ENCODE measurements around the gene THTPA. TPM values are rescaled to one million over a fixed set of nuclear protein-coding genes. Genes with fewer than 3 reads are reported as not detected.

THTPA gene, protein sequence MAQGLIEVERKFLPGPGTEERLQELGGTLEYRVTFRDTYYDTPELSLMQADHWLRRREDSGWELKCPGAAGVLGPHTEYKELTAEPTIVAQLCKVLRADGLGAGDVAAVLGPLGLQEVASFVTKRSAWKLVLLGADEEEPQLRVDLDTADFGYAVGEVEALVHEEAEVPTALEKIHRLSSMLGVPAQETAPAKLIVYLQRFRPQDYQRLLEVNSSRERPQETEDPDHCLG
- total RNA-seq = 15.5 TPM
- long read RNA-seq, transcript THTPA-201 (2 exons, 2,860 nt) = major isoform, 10 of 31 reads
- long read RNA-seq, transcript THTPA-202 (3 exons, 1,779 nt) = minor isoform, 8 of 31 reads
- long read RNA-seq, transcript THTPA-205 (2 exons, 571 nt) = minor isoform, 7 of 31 reads
- long read RNA-seq, partial matches to known transcripts = 0 of 31 reads
- long read RNA-seq, other reads (novel, unspliced or antisense) = 5 of 31 reads

DNA sequence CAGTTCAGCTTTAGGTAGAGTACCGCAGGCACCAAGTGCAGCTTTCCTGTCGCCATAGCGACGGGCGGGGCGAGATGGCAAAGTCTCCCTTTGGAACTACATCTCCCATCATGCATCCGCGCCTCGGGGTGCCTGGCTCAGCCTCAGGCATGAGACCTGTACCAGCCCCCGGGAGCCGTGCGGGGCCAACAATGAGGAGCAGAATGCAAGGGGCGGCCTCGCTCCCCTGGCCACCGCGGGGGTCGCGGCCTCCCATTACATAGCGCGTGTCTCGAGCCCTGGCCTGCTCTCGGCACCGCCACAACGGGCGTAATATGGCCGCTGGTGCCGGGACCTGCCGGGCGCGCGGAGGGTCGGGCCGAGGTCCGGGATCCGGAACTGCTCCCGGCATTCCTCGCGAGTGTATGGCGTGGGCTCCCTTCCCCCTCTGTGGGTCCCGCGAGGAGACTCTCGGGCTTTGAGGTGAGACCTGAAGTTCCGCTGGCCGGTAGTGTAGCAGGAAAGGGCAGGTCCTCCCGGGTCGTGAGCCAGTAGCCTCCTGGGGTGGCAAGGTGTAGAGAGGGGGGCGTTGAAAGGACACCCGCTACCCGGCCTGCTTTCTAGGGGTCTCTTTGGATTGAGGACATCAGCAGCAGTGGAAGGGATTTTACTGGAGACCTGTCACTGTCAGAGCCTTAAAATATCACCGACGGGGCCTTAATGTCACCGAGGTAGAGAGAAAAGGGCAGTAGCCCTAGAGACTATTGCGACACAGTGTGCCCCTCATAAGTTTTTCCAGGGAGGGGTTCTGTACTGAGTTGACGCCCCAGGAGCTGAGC, at the start of gene THTPA:
Gene THTPA (plus strand): TSS at position 390 of the 818 bp plus-strand sequence. CDS start 487 bp downstream, outside the sequence.
- TF ChIP-seq, protein P1, sequence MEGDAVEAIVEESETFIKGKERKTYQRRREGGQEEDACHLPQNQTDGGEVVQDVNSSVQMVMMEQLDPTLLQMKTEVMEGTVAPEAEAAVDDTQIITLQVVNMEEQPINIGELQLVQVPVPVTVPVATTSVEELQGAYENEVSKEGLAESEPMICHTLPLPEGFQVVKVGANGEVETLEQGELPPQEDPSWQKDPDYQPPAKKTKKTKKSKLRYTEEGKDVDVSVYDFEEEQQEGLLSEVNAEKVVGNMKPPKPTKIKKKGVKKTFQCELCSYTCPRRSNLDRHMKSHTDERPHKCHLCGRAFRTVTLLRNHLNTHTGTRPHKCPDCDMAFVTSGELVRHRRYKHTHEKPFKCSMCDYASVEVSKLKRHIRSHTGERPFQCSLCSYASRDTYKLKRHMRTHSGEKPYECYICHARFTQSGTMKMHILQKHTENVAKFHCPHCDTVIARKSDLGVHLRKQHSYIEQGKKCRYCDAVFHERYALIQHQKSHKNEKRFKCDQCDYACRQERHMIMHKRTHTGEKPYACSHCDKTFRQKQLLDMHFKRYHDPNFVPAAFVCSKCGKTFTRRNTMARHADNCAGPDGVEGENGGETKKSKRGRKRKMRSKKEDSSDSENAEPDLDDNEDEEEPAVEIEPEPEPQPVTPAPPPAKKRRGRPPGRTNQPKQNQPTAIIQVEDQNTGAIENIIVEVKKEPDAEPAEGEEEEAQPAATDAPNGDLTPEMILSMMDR (IDR thresholded peaks at IDR 0.05) = no peak
- Histone ChIP-seq H3K36me3 (peaks cover 22% of the 10 kb centered on the region), H3K27ac (peak within 1 kb of the TSS; percentile 98), H3K9me3 (no peaks in the 10 kb centered on the region), H3K27me3 (no peaks in the 10 kb centered on the region), H3K4me1 (peaks cover 17% of the 10 kb centered on the region), H3K4me3 (peak within 1 kb of the TSS; percentile 81)
- intact Hi-C loops (cut with DNase I) = no loop called here
- DNase-seq (peak; percentile 98), ATAC-seq (peak; percentile 96)

DNA sequence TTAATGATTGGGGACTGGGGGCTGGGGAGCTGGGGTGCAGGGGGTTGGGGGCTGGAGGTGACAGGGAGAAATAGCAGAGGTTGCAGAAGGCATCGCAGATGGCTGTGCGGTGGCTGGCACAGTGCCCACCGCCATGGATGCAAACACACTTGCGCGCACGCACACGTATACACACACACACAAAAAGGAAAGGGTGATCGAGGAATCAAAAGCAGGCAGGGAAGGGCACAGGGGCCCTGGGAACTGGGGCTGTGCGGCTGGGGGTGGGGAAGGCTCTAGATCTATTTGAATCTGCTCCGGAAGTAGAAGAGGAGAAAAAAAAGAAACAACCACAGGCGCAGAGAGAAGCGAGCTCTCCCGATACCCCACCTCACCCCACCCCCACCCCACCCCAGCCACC, 43.9 kb upstream of the THTPA start:
- TF ChIP-seq, protein P1 (IDR thresholded peaks at IDR 0.05) = no peak
- Histone ChIP-seq H3K27ac (no peak overlapping the region), H3K27me3 (no peaks in the 10 kb centered on the region), H3K36me3 (no peaks in the 10 kb centered on the region), H3K4me1 (no peaks in the 10 kb centered on the region), H3K9me3 (no peaks in the 10 kb centered on the region), H3K4me3 (no peak overlapping the region)
- intact Hi-C loops (cut with DNase I) = no loop called here
- ATAC-seq (no peak), DNase-seq (no peak)

DNA sequence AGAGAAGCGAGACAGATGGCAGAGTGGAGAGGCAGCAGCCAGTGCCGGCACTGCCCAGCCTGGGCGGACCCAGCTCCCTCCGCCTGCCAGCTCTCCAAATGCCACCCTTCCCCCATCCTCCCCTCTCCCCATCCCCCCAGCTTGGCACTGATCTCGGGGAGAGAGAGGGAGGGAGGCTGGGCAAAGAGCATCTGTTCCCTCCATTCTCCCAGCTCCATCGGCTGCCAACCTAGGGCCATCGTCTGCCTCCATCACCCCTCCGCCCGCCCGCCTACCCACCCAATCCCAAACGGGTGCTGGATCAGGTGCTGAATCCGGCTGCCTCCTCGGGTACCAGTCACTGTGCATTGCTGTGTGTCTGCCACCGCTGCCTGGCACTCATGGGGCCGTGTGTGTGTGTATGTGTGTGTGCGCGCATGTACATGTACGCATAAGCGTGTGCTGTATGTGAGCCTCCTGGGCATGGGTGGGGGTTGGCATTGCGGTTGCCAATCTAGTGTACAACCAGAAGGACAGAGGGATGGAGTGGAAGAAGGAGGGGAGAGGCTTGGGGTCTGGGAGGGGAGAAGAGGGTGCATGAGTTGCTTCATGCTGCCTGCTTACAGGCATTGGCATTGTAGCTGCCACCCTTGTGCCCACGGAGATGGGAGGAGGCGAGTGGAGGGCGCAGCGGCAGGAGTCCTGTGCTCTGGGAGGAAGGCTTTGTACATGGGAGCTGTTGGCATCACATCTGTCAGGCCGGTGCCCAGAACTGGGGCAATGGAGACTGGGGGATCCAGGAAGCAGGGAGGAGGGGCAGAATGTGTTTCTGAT, 42.9 kb upstream of the THTPA start:
- H3K4me1 ChIP-seq = no peaks in the 10 kb centered on the region
- H3K36me3 ChIP-seq = no peaks in the 10 kb centered on the region
- H3K9me3 ChIP-seq = no peaks in the 10 kb centered on the region
- DNase-seq (no peak), ATAC-seq (no peak)
- no peak overlapping the region for H3K4me3 ChIP-seq
- TF ChIP-seq, protein P1 (IDR thresholded peaks at IDR 0.05) = no peak
- no peak overlapping the region for H3K27ac ChIP-seq
- H3K27me3 ChIP-seq = no peaks in the 10 kb centered on the region
- intact Hi-C loops (cut with DNase I) = no loop called here

DNA sequence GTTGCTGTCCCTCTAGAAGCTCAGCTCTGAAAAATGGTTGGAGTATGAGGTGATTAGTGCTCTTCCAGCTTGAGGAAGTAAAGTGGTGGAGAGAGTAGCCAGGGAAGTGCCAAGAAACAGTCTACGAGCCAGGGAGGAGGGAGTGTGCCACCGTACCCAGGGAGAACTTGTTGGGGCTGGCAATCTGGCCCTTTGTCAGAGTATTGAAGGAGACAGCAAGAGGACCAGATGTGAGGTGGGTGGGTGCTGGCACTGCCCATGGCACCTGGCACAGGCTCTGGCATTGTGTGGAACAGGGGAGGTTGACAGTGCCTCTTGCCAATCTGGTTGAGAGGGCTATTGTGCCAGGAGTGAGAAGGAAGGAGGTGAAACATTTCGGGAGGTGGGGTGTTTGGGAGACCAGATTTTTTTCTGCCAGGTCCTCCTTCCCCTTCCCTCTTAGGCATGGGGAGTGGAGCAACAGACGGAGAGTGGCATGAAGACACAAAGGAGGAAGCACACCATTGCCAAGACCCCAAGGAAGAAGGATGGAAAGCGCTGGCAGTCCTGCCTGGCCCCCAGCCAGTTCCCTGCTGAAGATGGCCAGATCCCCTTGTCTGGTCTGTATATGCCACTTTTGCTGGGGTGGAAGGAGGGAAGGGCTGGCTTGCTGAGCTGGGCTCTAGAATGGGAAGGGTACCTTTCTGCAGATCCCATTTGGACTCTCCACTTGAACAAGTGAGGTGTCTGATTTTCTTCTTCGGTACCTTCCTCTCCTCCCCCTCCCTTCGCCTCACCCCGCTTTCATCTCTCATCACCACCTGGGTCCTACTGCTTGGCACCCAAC, 42.0 kb upstream of the THTPA start:
- DNase-seq (no peak), ATAC-seq (no peak)
- H3K9me3 ChIP-seq = no peaks in the 10 kb centered on the region
- H3K27ac ChIP-seq = no peak overlapping the region
- no peak overlapping the region for H3K4me3 ChIP-seq
- intact Hi-C loops (cut with DNase I) = no loop called here
- TF ChIP-seq, protein P1 (IDR thresholded peaks at IDR 0.05) = no peak
- H3K4me1 ChIP-seq = no peaks in the 10 kb centered on the region
- no peaks in the 10 kb centered on the region for H3K36me3 ChIP-seq
- no peaks in the 10 kb centered on the region for H3K27me3 ChIP-seq

DNA sequence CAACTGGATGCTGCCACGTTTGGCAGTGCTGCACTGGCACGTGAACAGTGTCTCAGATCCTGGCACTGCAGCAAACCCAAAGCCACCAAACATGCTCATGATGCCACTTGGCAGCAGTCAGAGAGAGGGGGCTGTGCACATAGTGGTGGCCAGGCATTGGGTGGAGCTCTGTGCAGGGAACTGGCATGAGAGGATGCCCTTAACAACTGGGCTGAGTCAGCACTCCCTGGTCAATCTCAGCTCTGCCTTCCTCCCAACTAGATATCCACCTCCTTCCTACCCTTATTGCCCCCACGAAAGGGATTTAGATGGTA, 41.5 kb upstream of the THTPA start:
- H3K36me3 ChIP-seq = no peaks in the 10 kb centered on the region
- intact Hi-C loops (cut with DNase I) = no loop called here
- no peaks in the 10 kb centered on the region for H3K27me3 ChIP-seq
- ATAC-seq (no peak), DNase-seq (no peak)
- TF ChIP-seq, protein P1 (IDR thresholded peaks at IDR 0.05) = no peak
- H3K9me3 ChIP-seq = no peaks in the 10 kb centered on the region
- no peak overlapping the region for H3K27ac ChIP-seq
- no peaks in the 10 kb centered on the region for H3K4me1 ChIP-seq
- no peak overlapping the region for H3K4me3 ChIP-seq

All from upper lobe of right lung (tissue), 1 donor.